Left lung (tissue), 10 donors: Measurements from ENCODE around the gene CHRM5. TPM values are rescaled to one million over a fixed set of nuclear protein-coding genes. Genes with fewer than 3 reads are reported as not detected.
A peak's percentile ranks its signal among the peaks of the same experiment; 100 is the strongest.
"Not testable (repeated sequence)": the region's sequence is repeated elsewhere in the genome, so short reads cannot be mapped to it uniquely, and the experiment has no call there.

Experiments used
- ATAC-seq: fragments of 200-7000 bp; cut with Tn5 transposase; one replicate; pipeline ENCODE4 v1.9.1; 2020; ENCODE audit warnings: moderate library complexity
- DNase-seq, 4 donors: peaks; one replicate each; pipeline ENCODE4 v3.0.0-alpha.2; 2013 to 2020
- H3K27ac ChIP-seq, 2 donors: fragments of 200-600 bp; sonication (generic) in 1 of 2; one replicate each; pipeline versions ENCODE4 v1.5.0 to v1.8.0; 2020 to 2021
- H3K27me3 ChIP-seq, 2 donors: fragments of 200-600 bp; sonication (generic) in 1 of 2; one replicate each; pipeline versions ENCODE4 v1.5.0 to v1.8.0; 2020 to 2021
- H3K36me3 ChIP-seq, 2 donors: fragments of 200-600 bp; sonication (generic) in 1 of 2; one replicate each; pipeline versions ENCODE4 v1.5.0 to v1.8.0; 2020 to 2021
- H3K4me1 ChIP-seq, 2 donors: fragments of 200-600 bp; one replicate each; pipeline ENCODE4 v1.8.0; 2021
- H3K4me3 ChIP-seq, 2 donors: fragments of 200-600 bp; sonication (generic) in 1 of 2; one replicate each; pipeline versions ENCODE4 v1.5.0 to v1.8.0; 2020 to 2021; ENCODE audit warnings: mild to moderate bottlenecking in 1 of 2
- H3K9me3 ChIP-seq, 2 donors: fragments of 200-600 bp; sonication (generic) in 1 of 2; one replicate each; pipeline versions ENCODE4 v1.5.0 to v1.8.0; 2020 to 2021
- CTCF ChIP-seq, 2 donors: fragments of 200-600 bp; sonication (generic) in 1 of 2; IDR thresholded peaks; one replicate each; pipeline versions ENCODE4 v1.5.0 to v1.8.0; 2021; ENCODE audit warnings: antibody characterized with exemption in 2 of 2
- intact Hi-C, 2 donors: fragments of 100-400 bp; cut with DNase I; formaldehyde crosslinking; loops; one replicate each; pipeline versions ENCODE4 v1.11.2 to v1.14.2; 2022
- polyA plus RNA-seq, 6 donors: library from polyadenylated mRNA; unstranded; fragments of 120-200 nt; gene quantifications; one replicate each; pipeline ENCODE4 v1.2.1, GENCODE V29; 2013; ENCODE audit not compliant: insufficient read length in 6 of 6
- total RNA-seq, 2 donors: library from RNA; stranded (reverse); fragmentation: NEBNext Ultra II Directional; extraction: Animal tissue kit (Norgen Biotek cat#: 25700); gene quantifications; one replicate each; pipeline ENCODE4 v1.2.1, GENCODE V29; 2021
- donor health status: DM: no; HTN: yes; CAD: no.
- donor health status: DM: no; HTN: no; CAD: no.

Gene CHRM5
- total and polyA plus RNA-seq, 8 donors = 0.15 to 0.61 (median 0.30) TPM; not detected in 2

GRCh38 chr15:34046471-34047145 lies 78.3 kb downstream of the CHRM5 start:
- H3K4me1 ChIP-seq = no peaks in the 10 kb centered on the region
- H3K27me3 ChIP-seq = no peaks in the 10 kb centered on the region
- no peak overlapping the region for H3K4me3 ChIP-seq
- no peaks in the 10 kb centered on the region for H3K36me3 ChIP-seq
- intact Hi-C loops = no loop called here
- no peak for DNase-seq
- no peak overlapping the region for H3K27ac ChIP-seq
- TF ChIP-seq CTCF (IDR thresholded peaks at IDR 0.05) = no peak
- H3K9me3 ChIP-seq = peaks cover 0 to 24% of the 10 kb centered on the region in 2 donors
- ATAC-seq = no peak

- Histone ChIP-seq H3K27ac (peak overlapping the region in 1 of 2 donors; percentile 39), H3K9me3 (peaks cover 0 to 27% of the 10 kb centered on the region in 2 donors), H3K36me3 (no peaks in the 10 kb centered on the region), H3K4me3 (no peak overlapping the region), H3K4me1 (no peaks in the 10 kb centered on the region), H3K27me3 (no peaks in the 10 kb centered on the region)
- peak in 1 of 4 donors; percentile 54 for DNase-seq
- peak; percentile 62 for ATAC-seq
- intact Hi-C loops = no loop called here
- TF ChIP-seq CTCF (IDR thresholded peaks at IDR 0.05) = no peak
These were observed 79.8 kb downstream of the CHRM5 start for GRCh38 chr15:34047893-34048775.

- Histone ChIP-seq H3K4me3 (no peak overlapping the region), H3K36me3 (no peaks in the 10 kb centered on the region), H3K4me1 (no peaks in the 10 kb centered on the region), H3K9me3 (peaks cover 0 to 27% of the 10 kb centered on the region in 2 donors), H3K27ac (no peak overlapping the region), H3K27me3 (no peaks in the 10 kb centered on the region)
- DNase-seq (no peak), ATAC-seq (no peak)
- TF ChIP-seq CTCF (IDR thresholded peaks at IDR 0.05) = no peak
- intact Hi-C loops = no loop called here
These were observed 80.8 kb downstream of the CHRM5 start for GRCh38 chr15:34049112-34049511.

- H3K27ac ChIP-seq, H3K27me3 ChIP-seq, intact Hi-C loops, ATAC-seq, DNase-seq, H3K4me3 ChIP-seq, H3K36me3 ChIP-seq, H3K4me1 ChIP-seq: not testable (repeated sequence)
- H3K9me3 ChIP-seq = peaks cover 0 to 27% of the 10 kb centered on the region in 2 donors
These were observed 82.1 kb downstream of the CHRM5 start for GRCh38 chr15:34050385-34050784.

GRCh38 chr15:34054081-34054707 lies 85.9 kb downstream of the CHRM5 start:
- DNase-seq = no peak
- Histone ChIP-seq H3K4me3 (no peak overlapping the region), H3K9me3 (peaks cover 0 to 26% of the 10 kb centered on the region in 2 donors), H3K36me3 (no peaks in the 10 kb centered on the region), H3K27ac (no peak overlapping the region), H3K27me3 (no peaks in the 10 kb centered on the region), H3K4me1 (no peaks in the 10 kb centered on the region)
- ATAC-seq = no peak
- intact Hi-C loops = no loop called here
- no peak for TF ChIP-seq CTCF (IDR thresholded peaks at IDR 0.05)
